Keratinocyte (primary cell): ENCODE results near the gene ASTN1. TPM values are rescaled to one million over a fixed set of nuclear protein-coding genes. Genes with fewer than 3 reads are reported as not detected.

Experiments used
- DNase-seq: peaks from one replicate; pipeline ENCODE4 v3.0.0-alpha.2; 2011; ENCODE audit warnings: low read depth, missing footprints, low spot score
- FAIRE-seq: peaks from 2 replicates; lab custom pipeline; 2011; peaks lifted over from hg19 to GRCh38; lab: Jason Lieb, UNC
- H2AFZ ChIP-seq: 2 replicates; pipeline ENCODE4 v1.6.0; 2012; ENCODE audit warnings: low read length, control low read depth, inconsistent platforms; ENCODE audit not compliant: control insufficient read depth
- H3K27ac ChIP-seq: 2 replicates; pipeline ENCODE4 v1.5.1; 2011; ENCODE audit warnings: low read length; ENCODE audit not compliant: control insufficient read depth, insufficient read depth
- H3K27me3 ChIP-seq: 3 replicates; pipeline ENCODE4 v1.6.0; 2011; ENCODE audit warnings: low read length; ENCODE audit not compliant: control insufficient read depth, insufficient read depth; ENCODE audit errors: extremely low read depth
- H3K36me3 ChIP-seq, 2 experiments: 2 replicates in 1 of 2; 3 replicates in 1 of 2; pipeline ENCODE4 v1.5.1; 2011; ENCODE audit warnings: low read length in 2 of 2, mild to moderate bottlenecking in 1 of 2; ENCODE audit not compliant: control insufficient read depth in 2 of 2, insufficient read depth in 2 of 2; ENCODE audit errors: extremely low read depth in 1 of 2
- H3K4me1 ChIP-seq: 3 replicates; pipeline ENCODE4 v1.5.1; 2011; ENCODE audit warnings: low read length; ENCODE audit not compliant: control insufficient read depth, insufficient read depth; ENCODE audit errors: extremely low read depth
- H3K4me2 ChIP-seq: 3 replicates; pipeline ENCODE4 v1.6.0; 2011; ENCODE audit warnings: low read depth, low read length; ENCODE audit not compliant: control insufficient read depth, insufficient read depth; ENCODE audit errors: extremely low read depth
- H3K4me3 ChIP-seq, 3 experiments: fragments of 200-600 bp in 1 of 3; sonication (generic) in 1 of 3; 2 replicates in 2 of 3; 3 replicates in 1 of 3; pipeline ENCODE4 v1.5.1; 2011 to 2016; ENCODE audit warnings: low read length in 3 of 3, mild to moderate bottlenecking in 3 of 3, control low read depth in 2 of 3, inconsistent platforms in 1 of 3, low read depth in 1 of 3, mixed read lengths in 1 of 3, mixed run types in 1 of 3, moderate library complexity in 1 of 3; ENCODE audit not compliant: control insufficient read depth in 2 of 3, insufficient read depth in 2 of 3; ENCODE audit errors: extremely low read depth in 1 of 3
- H3K79me2 ChIP-seq: 2 replicates; pipeline ENCODE4 v1.6.0; 2012; ENCODE audit warnings: low read length; ENCODE audit not compliant: control insufficient read depth, insufficient read depth
- H3K9ac ChIP-seq: 3 replicates; pipeline ENCODE4 v1.6.0; 2011; ENCODE audit warnings: low read length; ENCODE audit not compliant: control insufficient read depth, insufficient read depth; ENCODE audit errors: extremely low read depth
- H3K9me1 ChIP-seq: 3 replicates; pipeline ENCODE4 v1.6.0; 2011; ENCODE audit warnings: low read length; ENCODE audit not compliant: control insufficient read depth, insufficient read depth; ENCODE audit errors: extremely low read depth
- H3K9me3 ChIP-seq: 2 replicates; pipeline ENCODE4 v1.5.1; 2012; ENCODE audit warnings: low read depth, low read length; ENCODE audit not compliant: control insufficient read depth
- H4K20me1 ChIP-seq: 3 replicates; pipeline ENCODE4 v1.6.0; 2011; ENCODE audit warnings: low read length; ENCODE audit not compliant: control insufficient read depth, insufficient read depth; ENCODE audit errors: extremely low read depth
- EZH2 ChIP-seq: IDR thresholded peaks from one replicate; pipeline ENCODE4 v1.6.1; 2012; ENCODE audit warnings: inconsistent platforms, mild to moderate bottlenecking, low read length, moderate library complexity
- dilution Hi-C: fragments of 300-500 bp; cut with MboI; formaldehyde crosslinking; loops from one replicate; pipeline ENCODE4 v1.7.0; 2020; ENCODE audit warnings: low sequenced_read_pairs; ENCODE audit not compliant: extremely low pct_ligation_motif_present
- polyA plus RNA-seq, 5 experiments: library from polyadenylated mRNA; depleted of rRNA in 3 of 5; stranded (reverse) in 3 of 5; stranded (forward) in 1 of 5; unstranded in 1 of 5; fragments of >200 nt; gene quantifications; 1 replicate in 1 of 5; 2 replicates in 3 of 5; 3 replicates in 1 of 5; pipeline versions ENCODE4 v1.2.1 to v1.2.3, GENCODE V29; 2011 to 2012; ENCODE audit warnings: missing spikeins in 2 of 5, low read depth in 1 of 5, low replicate concordance in 1 of 5
- TF ChIP-seq, protein P1 (sequence below), 3 experiments: IDR thresholded peaks in 1 of 3; conservative IDR thresholded peaks in 1 of 3; optimal IDR thresholded peaks in 1 of 3; 2 replicates in 2 of 3; 3 replicates in 1 of 3; pipeline versions ENCODE3 to v1.5.1; 2011; ENCODE audit warnings: low read length in 3 of 3, mild to moderate bottlenecking in 3 of 3, moderate library complexity in 2 of 3, control low read depth in 1 of 3, inconsistent platforms in 1 of 3; ENCODE audit not compliant: insufficient read depth in 2 of 3; ENCODE audit errors: extremely low read depth in 1 of 3

The ASTN1 gene
- polyA plus RNA-seq, 1 donor (not counting 4 experiments of a cell fraction or from before 2014, with no cell fraction given) = 0.08 TPM

DNA sequence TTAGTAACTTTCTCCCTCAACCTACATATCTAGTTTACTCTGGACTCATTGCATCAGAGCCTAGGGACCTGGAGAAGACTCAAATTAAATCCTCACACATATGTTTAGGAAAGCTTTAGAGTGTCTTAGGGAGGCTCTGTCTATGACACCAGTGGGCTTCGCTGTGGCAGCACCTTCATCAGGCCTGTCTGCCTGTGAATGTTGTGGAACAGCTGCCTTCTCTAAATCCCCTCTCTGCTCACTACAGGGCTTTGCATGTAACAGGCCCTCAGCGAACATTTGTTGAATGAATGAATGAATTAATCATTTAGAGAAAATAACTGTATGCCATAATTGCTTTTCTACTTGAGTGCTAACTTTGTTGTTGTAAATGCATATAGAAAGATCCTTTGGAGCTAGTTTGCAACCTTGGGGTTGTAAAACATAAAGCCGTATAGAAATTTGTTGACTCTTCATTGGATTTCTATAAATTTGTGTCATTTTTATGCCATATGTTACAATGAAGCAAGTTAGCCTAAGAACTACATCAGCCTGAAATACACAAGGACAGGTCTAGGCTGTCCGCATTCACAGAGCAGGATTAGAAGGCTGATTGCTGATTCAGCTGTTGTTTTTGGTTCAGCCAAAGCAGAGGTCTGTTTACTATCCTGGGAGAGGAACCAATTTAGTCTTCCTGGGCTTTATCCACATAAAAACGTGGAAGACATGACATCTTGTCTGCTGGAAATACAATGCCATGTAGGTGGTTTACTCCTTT lies 238.0 kb downstream of the ASTN1 start:
- no peak for FAIRE-seq
- no peaks in the 10 kb centered on the region for H3K27me3 ChIP-seq
- H3K79me2 ChIP-seq = no peaks in the 10 kb centered on the region
- no peak overlapping the region for H2AFZ ChIP-seq
- no peaks in the 10 kb centered on the region for H4K20me1 ChIP-seq
- no peak overlapping the region for H3K27ac ChIP-seq
- H3K4me3 ChIP-seq = no peak overlapping the region
- H3K36me3 ChIP-seq = no peaks in the 10 kb centered on the region
- dilution Hi-C loops = no loop called here
- H3K4me2 ChIP-seq = no peak overlapping the region
- no peak for DNase-seq
- H3K4me1 ChIP-seq = no peaks in the 10 kb centered on the region
- TF ChIP-seq EZH2 = no peak
- TF ChIP-seq, protein P1, sequence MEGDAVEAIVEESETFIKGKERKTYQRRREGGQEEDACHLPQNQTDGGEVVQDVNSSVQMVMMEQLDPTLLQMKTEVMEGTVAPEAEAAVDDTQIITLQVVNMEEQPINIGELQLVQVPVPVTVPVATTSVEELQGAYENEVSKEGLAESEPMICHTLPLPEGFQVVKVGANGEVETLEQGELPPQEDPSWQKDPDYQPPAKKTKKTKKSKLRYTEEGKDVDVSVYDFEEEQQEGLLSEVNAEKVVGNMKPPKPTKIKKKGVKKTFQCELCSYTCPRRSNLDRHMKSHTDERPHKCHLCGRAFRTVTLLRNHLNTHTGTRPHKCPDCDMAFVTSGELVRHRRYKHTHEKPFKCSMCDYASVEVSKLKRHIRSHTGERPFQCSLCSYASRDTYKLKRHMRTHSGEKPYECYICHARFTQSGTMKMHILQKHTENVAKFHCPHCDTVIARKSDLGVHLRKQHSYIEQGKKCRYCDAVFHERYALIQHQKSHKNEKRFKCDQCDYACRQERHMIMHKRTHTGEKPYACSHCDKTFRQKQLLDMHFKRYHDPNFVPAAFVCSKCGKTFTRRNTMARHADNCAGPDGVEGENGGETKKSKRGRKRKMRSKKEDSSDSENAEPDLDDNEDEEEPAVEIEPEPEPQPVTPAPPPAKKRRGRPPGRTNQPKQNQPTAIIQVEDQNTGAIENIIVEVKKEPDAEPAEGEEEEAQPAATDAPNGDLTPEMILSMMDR (optimal IDR thresholded peaks at IDR 0.05 in 1 of 3, IDR thresholded peaks at IDR 0.05 in 1 of 3, conservative IDR thresholded peaks at IDR 0.05 in 1 of 3; ENCODE audit: extremely low read depth in 1 of 3, insufficient read depth in 2 of 3, low read length in 3 of 3) = no peak
- H3K9me1 ChIP-seq = no peaks in the 10 kb centered on the region
- H3K9me3 ChIP-seq = no peaks in the 10 kb centered on the region
- no peak overlapping the region for H3K9ac ChIP-seq

- no peak overlapping the region for H3K4me2 ChIP-seq
Observed at GRCh38 chr1:176925223-176925622, 239.3 kb downstream of the ASTN1 start.

More at GRCh38 chr1:176925223-176925622, 239.3 kb downstream of the ASTN1 start:
- Histone ChIP-seq H3K4me3 (no peak overlapping the region), H3K27me3 (no peaks in the 10 kb centered on the region), H3K27ac (no peak overlapping the region), H4K20me1 (no peaks in the 10 kb centered on the region), H3K36me3 (no peaks in the 10 kb centered on the region), H3K79me2 (no peaks in the 10 kb centered on the region), H3K4me1 (no peaks in the 10 kb centered on the region), H3K9me3 (no peaks in the 10 kb centered on the region), H3K9ac (no peak overlapping the region), H2AFZ (no peak overlapping the region), H3K9me1 (no peaks in the 10 kb centered on the region)
- dilution Hi-C loops = no loop called here
- TF ChIP-seq, protein P1 (optimal IDR thresholded peaks at IDR 0.05 in 1 of 3, IDR thresholded peaks at IDR 0.05 in 1 of 3, conservative IDR thresholded peaks at IDR 0.05 in 1 of 3; ENCODE audit: extremely low read depth in 1 of 3, insufficient read depth in 2 of 3, low read length in 3 of 3) = no peak
- TF ChIP-seq EZH2 = no peak
- FAIRE-seq (no peak), DNase-seq (no peak)
